Brain microvascular endothelial cell (primary cell): ENCODE results near the gene DDX55.

Source experiments
- DNase-seq: peaks from one replicate; pipeline ENCODE4 v3.0.0-alpha.2; 2020
- H3K27ac ChIP-seq: fragments of 250-450 bp; sonication (Bioruptor Pico); 2 replicates; pipeline ENCODE4 v1.5.1; 2020; ENCODE audit warnings: mild to moderate bottlenecking, moderate library complexity
- H3K27me3 ChIP-seq: fragments of 250-450 bp; sonication (Bioruptor Pico); replicated peaks from 2 replicates; pipeline ENCODE4 v1.5.1; 2020; ENCODE audit warnings: mild to moderate bottlenecking
- H3K36me3 ChIP-seq: fragments of 250-450 bp; sonication (Bioruptor Pico); replicated peaks from 2 replicates; pipeline ENCODE4 v1.5.1; 2020; ENCODE audit warnings: mild to moderate bottlenecking
- H3K4me3 ChIP-seq: 2 replicates; pipeline ENCODE4 v1.5.1; 2011; ENCODE audit warnings: low read depth, mild to moderate bottlenecking, control low read depth, low read length, moderate library complexity
- in situ Hi-C: cut with HindIII; loops from 2 replicates; pipeline ENCODE4 v1.10.0; 2017; ENCODE audit warnings: low sequenced_read_pairs, low pct_ligation_motif_present
- TF ChIP-seq, protein P1 (sequence below): IDR thresholded peaks from 2 replicates; pipeline ENCODE4 v1.5.1; 2011; ENCODE audit warnings: low read depth, mild to moderate bottlenecking, moderate library complexity, low read length, control low read depth, inconsistent platforms; ENCODE audit errors: missing control alignments

The DDX55 gene

DNA sequence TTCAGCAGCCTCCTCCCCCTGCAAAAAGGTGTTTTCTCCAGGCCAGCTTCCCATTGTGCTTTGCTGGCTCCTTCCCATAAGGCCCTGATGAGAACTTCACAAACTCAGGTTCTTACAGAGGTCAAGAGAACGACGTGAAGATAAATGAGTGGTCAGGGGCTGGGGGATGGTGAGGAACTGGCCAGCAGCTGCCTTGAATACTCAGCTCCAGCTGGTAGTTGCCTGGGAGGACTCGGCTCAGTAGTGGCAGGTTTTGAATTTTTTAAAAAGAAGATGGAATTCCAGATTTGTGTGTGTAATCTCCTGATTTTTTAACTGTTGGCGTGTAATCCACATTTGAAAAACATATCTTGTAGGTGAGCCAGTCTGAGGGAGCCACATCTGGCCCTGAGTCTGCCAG, 5.9 kb downstream of the DDX55 start:
- no peaks in the 10 kb centered on the region for H3K27me3 ChIP-seq
- TF ChIP-seq, protein P1, sequence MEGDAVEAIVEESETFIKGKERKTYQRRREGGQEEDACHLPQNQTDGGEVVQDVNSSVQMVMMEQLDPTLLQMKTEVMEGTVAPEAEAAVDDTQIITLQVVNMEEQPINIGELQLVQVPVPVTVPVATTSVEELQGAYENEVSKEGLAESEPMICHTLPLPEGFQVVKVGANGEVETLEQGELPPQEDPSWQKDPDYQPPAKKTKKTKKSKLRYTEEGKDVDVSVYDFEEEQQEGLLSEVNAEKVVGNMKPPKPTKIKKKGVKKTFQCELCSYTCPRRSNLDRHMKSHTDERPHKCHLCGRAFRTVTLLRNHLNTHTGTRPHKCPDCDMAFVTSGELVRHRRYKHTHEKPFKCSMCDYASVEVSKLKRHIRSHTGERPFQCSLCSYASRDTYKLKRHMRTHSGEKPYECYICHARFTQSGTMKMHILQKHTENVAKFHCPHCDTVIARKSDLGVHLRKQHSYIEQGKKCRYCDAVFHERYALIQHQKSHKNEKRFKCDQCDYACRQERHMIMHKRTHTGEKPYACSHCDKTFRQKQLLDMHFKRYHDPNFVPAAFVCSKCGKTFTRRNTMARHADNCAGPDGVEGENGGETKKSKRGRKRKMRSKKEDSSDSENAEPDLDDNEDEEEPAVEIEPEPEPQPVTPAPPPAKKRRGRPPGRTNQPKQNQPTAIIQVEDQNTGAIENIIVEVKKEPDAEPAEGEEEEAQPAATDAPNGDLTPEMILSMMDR = no peak
- no peak overlapping the region for H3K4me3 ChIP-seq
- DNase-seq = no peak
- peaks cover 61% of the 10 kb centered on the region for H3K36me3 ChIP-seq
- in situ Hi-C loops = no loop called here
- no peak overlapping the region for H3K27ac ChIP-seq

DNA sequence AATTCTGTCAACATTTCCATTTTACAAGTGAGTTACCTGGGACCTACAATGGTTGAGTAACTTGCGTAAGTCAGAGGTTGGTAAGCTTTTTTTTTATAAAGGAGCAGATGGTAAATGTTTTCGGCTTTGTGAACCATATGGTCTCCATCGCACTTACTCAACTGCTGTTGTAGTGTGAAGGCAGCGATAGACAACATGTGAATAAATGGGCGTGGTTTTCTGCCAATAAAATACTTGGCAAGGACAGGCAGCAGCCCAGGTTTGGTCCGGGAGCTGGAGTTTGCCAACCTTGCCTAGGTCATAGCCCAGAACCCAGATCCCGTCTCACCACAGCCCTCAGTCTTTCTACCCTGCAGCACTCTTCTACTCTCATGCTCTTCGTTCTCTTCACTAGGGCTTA, 6.3 kb downstream of the DDX55 start:
- TF ChIP-seq, protein P1 = no peak
- Histone ChIP-seq H3K4me3 (no peak overlapping the region), H3K27me3 (no peaks in the 10 kb centered on the region), H3K27ac (no peak overlapping the region), H3K36me3 (peaks cover 65% of the 10 kb centered on the region)
- in situ Hi-C loops = no loop called here
- DNase-seq = no peak

DNA sequence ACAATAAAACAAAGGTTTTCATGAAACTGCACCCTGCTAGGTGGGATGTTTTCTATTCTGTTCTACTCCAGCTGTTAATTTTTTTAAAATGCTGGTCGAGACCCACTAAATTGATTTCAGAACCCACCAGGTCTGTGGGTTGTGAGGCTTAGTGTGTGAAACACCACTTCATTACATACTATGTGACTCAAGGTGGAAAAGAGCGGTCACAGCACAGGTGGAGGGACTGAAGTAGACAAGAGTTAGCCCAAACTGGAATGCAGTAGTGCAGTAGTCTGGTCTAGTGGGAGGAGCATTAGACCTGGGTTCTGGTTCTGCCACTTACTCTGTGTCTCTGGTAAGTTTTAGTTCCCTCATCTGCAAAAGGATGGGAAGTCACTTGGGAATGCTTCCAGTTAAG, 12.2 kb downstream of the DDX55 start:
- TF ChIP-seq, protein P1 = no peak
- peaks cover 79% of the 10 kb centered on the region for H3K36me3 ChIP-seq
- no peak overlapping the region for H3K27ac ChIP-seq
- no peak for DNase-seq
- no peaks in the 10 kb centered on the region for H3K27me3 ChIP-seq
- in situ Hi-C loops = no loop called here
- H3K4me3 ChIP-seq = no peak overlapping the region

DNA sequence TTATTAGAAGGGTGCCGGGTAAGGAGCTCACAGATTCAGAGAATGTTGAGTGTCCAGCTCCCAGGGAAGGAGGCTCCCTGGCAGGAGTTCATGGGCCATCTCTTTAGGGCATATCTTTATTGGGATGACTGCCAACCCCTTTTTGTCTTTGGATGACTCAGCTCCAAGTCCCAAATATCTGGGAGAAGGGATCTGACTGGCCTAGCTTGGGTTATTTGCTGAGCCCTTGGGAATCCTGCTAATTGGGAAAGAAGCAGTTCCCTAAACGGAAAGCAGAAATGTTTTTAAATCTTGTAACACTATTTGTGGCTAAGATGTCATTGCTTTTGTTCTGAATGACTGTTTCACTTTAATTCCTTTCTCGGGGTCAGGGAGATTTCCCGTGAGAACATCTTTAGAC, 12.6 kb downstream of the DDX55 start:
- Histone ChIP-seq H3K27me3 (no peaks in the 10 kb centered on the region), H3K27ac (peak overlapping the region; percentile 19), H3K36me3 (peaks cover 79% of the 10 kb centered on the region), H3K4me3 (no peak overlapping the region)
- in situ Hi-C loops = no loop called here
- no peak for DNase-seq
- TF ChIP-seq, protein P1 = no peak

DNA sequence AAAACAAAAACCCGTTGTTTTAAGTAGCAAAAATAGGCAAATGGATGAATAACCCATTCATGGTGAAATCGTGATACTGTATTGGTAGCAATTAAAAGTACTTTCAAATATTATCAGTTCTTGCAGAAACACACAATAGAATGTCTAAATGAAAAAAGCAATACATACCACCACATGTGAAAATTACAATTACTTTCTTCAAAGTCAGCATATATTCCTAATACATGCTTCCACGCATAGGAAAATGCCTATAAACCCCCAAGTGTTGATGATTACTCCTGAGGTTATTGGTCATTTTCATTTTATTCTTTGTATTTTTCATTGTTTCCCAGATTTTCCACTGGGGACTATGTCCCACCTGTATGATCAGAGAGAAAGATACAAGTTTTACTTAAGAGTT, 15.2 kb downstream of the DDX55 start:
- peaks cover 82% of the 10 kb centered on the region for H3K36me3 ChIP-seq
- in situ Hi-C loops = no loop called here
- H3K27me3 ChIP-seq = no peaks in the 10 kb centered on the region
- no peak overlapping the region for H3K4me3 ChIP-seq
- TF ChIP-seq, protein P1 = no peak
- H3K27ac ChIP-seq = no peak overlapping the region
- DNase-seq = no peak

DNA sequence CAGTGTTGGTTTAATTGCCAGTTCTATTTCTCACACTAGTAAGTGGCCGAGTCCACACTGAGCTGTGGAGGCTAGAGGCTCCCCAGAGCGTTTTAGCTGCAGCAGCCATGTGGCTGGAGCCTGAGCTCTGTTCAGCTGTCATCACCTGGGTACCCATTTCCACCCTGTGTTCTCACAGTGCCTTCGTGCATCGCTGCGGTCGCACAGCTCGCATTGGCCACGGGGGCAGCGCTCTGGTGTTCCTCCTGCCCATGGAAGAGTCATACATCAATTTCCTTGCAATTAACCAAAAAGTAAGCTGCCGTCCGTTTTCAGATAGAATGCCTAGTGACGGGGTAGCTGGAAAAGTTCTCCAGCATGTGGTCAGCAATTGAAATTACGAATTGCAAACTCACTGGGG, 15.7 kb downstream of the DDX55 start:
- Histone ChIP-seq H3K4me3 (no peak overlapping the region), H3K27ac (no peak overlapping the region), H3K27me3 (no peaks in the 10 kb centered on the region), H3K36me3 (peaks cover 84% of the 10 kb centered on the region)
- in situ Hi-C loops = no loop called here
- TF ChIP-seq, protein P1 = no peak
- DNase-seq = no peak
